HCT116 (cell line): ENCODE measurements around the gene TNFRSF9.
A peak's percentile ranks its signal among the peaks of the same experiment; 100 is the strongest.

Source experiments
- CTCF ChIP-seq, 3 experiments: fragments of 200-600 bp in 1 of 3; sonication (generic) in 1 of 3; IDR thresholded peaks in 2 of 3; conservative IDR thresholded peaks in 1 of 3; 2 replicates each; pipeline ENCODE4 v1.5.1; 2012 to 2017; ENCODE audit warnings: low read depth in 2 of 3, low read length in 2 of 3, antibody characterized with exemption in 1 of 3, borderline replicate concordance in 1 of 3, control low read depth in 1 of 3, mild to moderate bottlenecking in 1 of 3, mixed read lengths in 1 of 3, mixed run types in 1 of 3, moderate library complexity in 1 of 3; ENCODE audit not compliant: insufficient read depth in 1 of 3
- EZH2 ChIP-seq: fragments of 200-600 bp; sonication (generic); IDR thresholded peaks from 2 replicates; pipeline ENCODE4 v1.6.1; 2017; ENCODE audit warnings: antibody characterized with exemption, mixed run types
- FOSL1 ChIP-seq: IDR thresholded peaks from 2 replicates; pipeline ENCODE4 v1.6.1; 2012; ENCODE audit warnings: low read depth
- POLR2A ChIP-seq: IDR thresholded peaks from 2 replicates; pipeline ENCODE4 v1.7.0; 2011; ENCODE audit warnings: borderline replicate concordance; ENCODE audit not compliant: insufficient read depth, insufficient read length; ENCODE audit errors: extremely low read depth
- POLR2AphosphoS5 ChIP-seq: IDR thresholded peaks from 2 replicates; pipeline ENCODE4 v1.6.1; 2011; ENCODE audit warnings: mild to moderate bottlenecking, low read depth, low read length, moderate library complexity
- RAD21 ChIP-seq: IDR thresholded peaks from 2 replicates; pipeline ENCODE4 v1.6.1; 2012; ENCODE audit warnings: low read depth, mild to moderate bottlenecking
- SP1 ChIP-seq: IDR thresholded peaks from 2 replicates; pipeline ENCODE4 v1.6.1; 2012; ENCODE audit warnings: low read depth
- ZBTB33 ChIP-seq: IDR thresholded peaks from 2 replicates; pipeline ENCODE4 v1.6.1; 2011; ENCODE audit warnings: mild to moderate bottlenecking, low read length, moderate library complexity; ENCODE audit not compliant: insufficient replicate concordance; ENCODE audit errors: extremely low read depth
- ZNF274 ChIP-seq: fragments of 200-500 bp; sonication (Bioruptor generic); IDR thresholded peaks from 2 replicates; pipeline ENCODE4 v1.6.1; 2014; ENCODE audit warnings: mild to moderate bottlenecking, low read depth, low read length, inconsistent platforms
- TF ChIP-seq, protein P1 (sequence below): IDR thresholded peaks from 2 replicates; pipeline ENCODE4 v1.6.1; 2012; ENCODE audit warnings: low read depth

DNA sequence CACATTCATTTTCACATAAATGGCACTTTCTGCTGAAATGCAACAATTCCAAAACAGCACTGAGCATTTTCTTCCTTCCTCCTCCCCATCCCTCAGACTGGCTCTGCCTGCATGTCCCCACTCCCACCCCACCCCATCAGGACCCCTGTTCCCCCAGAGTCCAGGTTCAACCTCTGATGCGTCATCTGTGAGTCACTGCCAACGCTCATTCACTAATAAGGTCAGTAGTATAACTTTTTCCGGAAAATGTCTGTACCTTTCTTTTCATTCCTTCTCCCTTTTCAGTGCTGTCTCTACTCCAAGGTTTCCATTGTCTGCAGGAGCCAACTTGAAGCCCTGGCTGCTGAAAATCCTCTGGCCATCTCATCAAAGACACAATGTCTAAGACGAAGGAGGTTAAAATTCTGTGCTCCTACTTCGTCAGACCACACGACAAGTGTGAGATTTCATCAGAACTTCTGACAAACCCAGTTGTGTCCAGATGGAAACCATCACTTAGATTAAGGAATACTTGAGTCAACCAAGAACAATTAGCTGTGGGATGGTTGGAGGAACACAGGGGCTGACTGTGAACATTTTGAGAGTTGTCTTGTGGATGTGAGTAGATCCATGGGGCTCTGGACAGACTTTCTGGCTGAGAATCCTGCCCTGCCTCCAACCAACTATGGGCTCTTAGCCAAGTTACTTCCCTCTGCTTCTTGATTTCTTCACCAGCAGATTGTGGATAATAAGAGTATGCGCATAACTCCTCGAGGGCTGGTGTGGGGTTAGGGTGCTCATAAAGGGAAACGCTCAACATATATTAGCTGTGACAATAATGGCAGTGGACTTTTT lies 52.2 kb downstream of the TNFRSF9 start:
- no peak for TF ChIP-seq CTCF (IDR thresholded peaks at IDR 0.05 in 2 of 3, conservative IDR thresholded peaks at IDR 0.05 in 1 of 3; ENCODE audit: borderline replicate concordance in 1 of 3, insufficient read depth in 1 of 3, low read depth in 2 of 3, low read length in 2 of 3)
- no peak for TF ChIP-seq POLR2AphosphoS5
- no peak for TF ChIP-seq ZBTB33
- no peak for TF ChIP-seq RAD21
- no peak for TF ChIP-seq EZH2
- TF ChIP-seq, protein P1, sequence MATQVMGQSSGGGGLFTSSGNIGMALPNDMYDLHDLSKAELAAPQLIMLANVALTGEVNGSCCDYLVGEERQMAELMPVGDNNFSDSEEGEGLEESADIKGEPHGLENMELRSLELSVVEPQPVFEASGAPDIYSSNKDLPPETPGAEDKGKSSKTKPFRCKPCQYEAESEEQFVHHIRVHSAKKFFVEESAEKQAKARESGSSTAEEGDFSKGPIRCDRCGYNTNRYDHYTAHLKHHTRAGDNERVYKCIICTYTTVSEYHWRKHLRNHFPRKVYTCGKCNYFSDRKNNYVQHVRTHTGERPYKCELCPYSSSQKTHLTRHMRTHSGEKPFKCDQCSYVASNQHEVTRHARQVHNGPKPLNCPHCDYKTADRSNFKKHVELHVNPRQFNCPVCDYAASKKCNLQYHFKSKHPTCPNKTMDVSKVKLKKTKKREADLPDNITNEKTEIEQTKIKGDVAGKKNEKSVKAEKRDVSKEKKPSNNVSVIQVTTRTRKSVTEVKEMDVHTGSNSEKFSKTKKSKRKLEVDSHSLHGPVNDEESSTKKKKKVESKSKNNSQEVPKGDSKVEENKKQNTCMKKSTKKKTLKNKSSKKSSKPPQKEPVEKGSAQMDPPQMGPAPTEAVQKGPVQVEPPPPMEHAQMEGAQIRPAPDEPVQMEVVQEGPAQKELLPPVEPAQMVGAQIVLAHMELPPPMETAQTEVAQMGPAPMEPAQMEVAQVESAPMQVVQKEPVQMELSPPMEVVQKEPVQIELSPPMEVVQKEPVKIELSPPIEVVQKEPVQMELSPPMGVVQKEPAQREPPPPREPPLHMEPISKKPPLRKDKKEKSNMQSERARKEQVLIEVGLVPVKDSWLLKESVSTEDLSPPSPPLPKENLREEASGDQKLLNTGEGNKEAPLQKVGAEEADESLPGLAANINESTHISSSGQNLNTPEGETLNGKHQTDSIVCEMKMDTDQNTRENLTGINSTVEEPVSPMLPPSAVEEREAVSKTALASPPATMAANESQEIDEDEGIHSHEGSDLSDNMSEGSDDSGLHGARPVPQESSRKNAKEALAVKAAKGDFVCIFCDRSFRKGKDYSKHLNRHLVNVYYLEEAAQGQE: no peak
- peak; percentile 71 for TF ChIP-seq FOSL1
- no peak for TF ChIP-seq POLR2A
- TF ChIP-seq ZNF274: no peak
- TF ChIP-seq SP1: no peak
